Panc1 (cell line): ENCODE measurements around the gene EDAR. TPM values are rescaled to one million over a fixed set of nuclear protein-coding genes. Genes with fewer than 3 reads are reported as not detected.

Experiments used
- ATAC-seq: fragments of 200-7000 bp; cut with Tn5 transposase; 2 replicates; pipeline ENCODE4 v1.9.1; 2020; ENCODE audit warnings: mild to moderate bottlenecking, moderate library complexity
- BruUV-seq: library from RNA; stranded (reverse); fragments of 400-500 nt; replicated peaks from 2 replicates; lab custom pipeline; 2021; lab: Mats Ljungman, UMichigan
- CTCF ChIA-PET: fragments of 300-600 bp; sonication (Branson Sonifier 250); formaldehyde crosslinking; loops from one replicate; lab custom pipeline; 2022; ENCODE audit warnings: antibody characterized with exemption; lab: Charles Lee
- POLR2A ChIA-PET: fragments of 300-600 bp; sonication (Branson Sonifier 250); formaldehyde crosslinking; loops from one replicate; lab custom pipeline; 2022; ENCODE audit warnings: antibody characterized with exemption; lab: Charles Lee
- DNase-seq: peaks from one replicate; pipeline ENCODE4 v3.0.0-alpha.2; 2010; ENCODE audit warnings: low read depth, low spot score
- H3K27ac ChIP-seq: 2 replicates; pipeline ENCODE4 v1.5.1; 2011; ENCODE audit warnings: mild to moderate bottlenecking, low read length, inconsistent platforms
- H3K27me3 ChIP-seq: fragments of 200-500 bp; sonication (Bioruptor generic); 2 replicates; pipeline ENCODE4 v1.6.0; 2014; ENCODE audit warnings: low read length, inconsistent platforms; ENCODE audit not compliant: control insufficient read depth, insufficient read depth
- H3K36me3 ChIP-seq: fragments of 200-500 bp; sonication (Bioruptor generic); 2 replicates; pipeline ENCODE4 v1.5.1; 2014; ENCODE audit warnings: inconsistent platforms, mild to moderate bottlenecking, low read length, moderate library complexity; ENCODE audit not compliant: control insufficient read depth, insufficient read depth
- H3K4me1 ChIP-seq: 2 replicates; pipeline ENCODE4 v1.5.1; 2011; ENCODE audit warnings: inconsistent platforms, mild to moderate bottlenecking, low read length, moderate library complexity; ENCODE audit not compliant: control insufficient read depth, insufficient read depth
- H3K4me3 ChIP-seq, 2 experiments: 2 replicates each; pipeline ENCODE4 v1.5.1; 2011 to 2012; ENCODE audit warnings: low read depth in 2 of 2, low read length in 2 of 2, mild to moderate bottlenecking in 2 of 2, inconsistent platforms in 1 of 2, moderate library complexity in 1 of 2
- H3K9me3 ChIP-seq: fragments of 200-500 bp; sonication (Bioruptor generic); 2 replicates; pipeline ENCODE4 v1.5.1; 2014; ENCODE audit warnings: low read depth, mild to moderate bottlenecking, inconsistent platforms, low read length, moderate library complexity; ENCODE audit not compliant: control insufficient read depth, insufficient read depth
- CTCF ChIP-seq: fragments of 450-650 bp; IDR thresholded peaks from 2 replicates; pipeline ENCODE4 v1.5.1; 2017; ENCODE audit warnings: mild to moderate bottlenecking
- POLR2AphosphoS5 ChIP-seq: IDR thresholded peaks from 2 replicates; pipeline ENCODE4 v1.6.1; 2012; ENCODE audit warnings: mild to moderate bottlenecking, low read depth, low read length, moderate library complexity
- REST ChIP-seq, 2 experiments: IDR thresholded peaks; 2 replicates each; pipeline ENCODE4 v1.6.1; 2011 to 2012; ENCODE audit warnings: low read depth in 2 of 2, control low read depth in 1 of 2, low read length in 1 of 2, mild to moderate bottlenecking in 1 of 2, moderate library complexity in 1 of 2; ENCODE audit not compliant: insufficient read depth in 1 of 2
- SIN3A ChIP-seq: IDR thresholded peaks from 2 replicates; pipeline ENCODE4 v1.6.1; 2012; ENCODE audit warnings: low read depth, mild to moderate bottlenecking, low read length, moderate library complexity, borderline replicate concordance; ENCODE audit not compliant: insufficient read depth
- TCF7L2 ChIP-seq: IDR thresholded peaks from 2 replicates; pipeline ENCODE4 v1.6.1; 2011; ENCODE audit warnings: mild to moderate bottlenecking, low read depth, low read length, inconsistent platforms
- in situ Hi-C: cut with HindIII; loops from 2 replicates; pipeline ENCODE4 v1.10.0; 2016; ENCODE audit warnings: low sequenced_read_pairs, low pct_unique_long_range_greater_than_20kb
- intact Hi-C: fragments of 100-400 bp; cut with micrococcal nuclease; formaldehyde crosslinking; loops from one replicate; pipeline ENCODE4 v1.10.0; 2022; ENCODE audit not compliant: unreplicated experiment
- total RNA-seq: library from RNA; stranded (reverse); gene quantifications from one replicate; pipeline ENCODE4 v1.2.1, GENCODE V29; 2021; ENCODE audit not compliant: unreplicated experiment

Gene EDAR
- total RNA-seq, 1 experiment from 2014 or later = not detected

- H3K27ac ChIP-seq = no peak overlapping the region
- BruUV-seq = no TSS peak
- ChIA-PET CTCF (no interaction called here), POLR2A (no interaction called here)
- H3K9me3 ChIP-seq = no peaks in the 10 kb centered on the region
- peaks cover 2% of the 10 kb centered on the region; the same call in 1 of the 2 replicates for H3K27me3 ChIP-seq
- ATAC-seq = no peak
- no peak overlapping the region for H3K4me3 ChIP-seq
- H3K4me1 ChIP-seq = no peaks in the 10 kb centered on the region
- TF ChIP-seq CTCF = no peak
- TF ChIP-seq REST (IDR thresholded peaks at IDR 0.05; ENCODE audit: insufficient read depth in 1 of 2, low read depth in 2 of 2, low read length in 1 of 2) = no peak
- TF ChIP-seq POLR2AphosphoS5 = no peak
- no peak for TF ChIP-seq TCF7L2
- no peak for DNase-seq
- in situ Hi-C loops (no loop called here), intact Hi-C loops (no loop called here)
- no peaks in the 10 kb centered on the region for H3K36me3 ChIP-seq
Measured at GRCh38 chr2:108959401-108959800, 29.6 kb downstream of the EDAR start.

GRCh38 chr2:108958632-108959341 lies 30.2 kb downstream of the EDAR start:
- H3K36me3 ChIP-seq = no peaks in the 10 kb centered on the region
- no peaks in the 10 kb centered on the region for H3K4me1 ChIP-seq
- CTCF ChIA-PET = no interaction called here
- no peak overlapping the region for H3K4me3 ChIP-seq
- intact Hi-C loops (no loop called here), in situ Hi-C loops (no loop called here)
- no peak for ATAC-seq
- DNase-seq = no peak
- no TSS peak for BruUV-seq
- TF ChIP-seq CTCF (no peak), POLR2AphosphoS5 (no peak), REST (IDR thresholded peaks at IDR 0.05; ENCODE audit: insufficient read depth in 1 of 2, low read depth in 2 of 2, low read length in 1 of 2) (no peak), SIN3A (no peak), TCF7L2 (no peak)
- peaks cover 2% of the 10 kb centered on the region for H3K27me3 ChIP-seq
- no peak overlapping the region for H3K27ac ChIP-seq
- POLR2A ChIA-PET = no interaction called here
- H3K9me3 ChIP-seq = no peaks in the 10 kb centered on the region
